GM23338 (cell line): Measurements from ENCODE around the gene ATG2B. TPM values are rescaled to one million over a fixed set of nuclear protein-coding genes. Genes with fewer than 3 reads are reported as not detected.

ENCODE experiments used
- ATAC-seq: fragments of 200-7000 bp; cut with Tn5 transposase; 3 replicates; pipeline ENCODE4 v1.9.1; 2020
- DNase-seq: peaks from one replicate; pipeline ENCODE4 v3.0.0-alpha.2; 2015; ENCODE audit warnings: low spot score
- H2AFZ ChIP-seq: fragments of 200-600 bp; sonication (generic); 2 replicates; pipeline ENCODE4 v1.8.0; 2016; ENCODE audit warnings: antibody characterized with exemption, mild to moderate bottlenecking, moderate library complexity
- H3F3A ChIP-seq: fragments of 200-600 bp; sonication (generic); replicated peaks from 2 replicates; pipeline ENCODE4 v1.8.0; 2017; ENCODE audit warnings: antibody characterized with exemption, mixed run types, low read depth
- H3K27ac ChIP-seq: fragments of 200-600 bp; sonication (generic); 2 replicates; pipeline ENCODE4 v1.6.1; 2016; ENCODE audit warnings: low read depth
- H3K27me3 ChIP-seq: fragments of 200-600 bp; sonication (generic); 2 replicates; pipeline ENCODE4 v1.8.0; 2016; ENCODE audit warnings: mild to moderate bottlenecking, mixed run types, moderate library complexity; ENCODE audit not compliant: insufficient read depth
- H3K36me3 ChIP-seq: fragments of 200-600 bp; sonication (generic); 2 replicates; pipeline ENCODE4 v1.8.0; 2016; ENCODE audit warnings: mild to moderate bottlenecking; ENCODE audit not compliant: insufficient read depth
- H3K4me1 ChIP-seq: fragments of 200-600 bp; sonication (generic); 2 replicates; pipeline ENCODE4 v1.8.0; 2016; ENCODE audit warnings: mild to moderate bottlenecking, moderate library complexity; ENCODE audit not compliant: insufficient read depth
- H3K4me2 ChIP-seq: fragments of 200-600 bp; sonication (generic); 2 replicates; pipeline ENCODE4 v1.7.1; 2017; ENCODE audit warnings: mixed run types
- H3K4me3 ChIP-seq: fragments of 200-600 bp; sonication (generic); 2 replicates; pipeline ENCODE4 v1.6.1; 2016; ENCODE audit warnings: mixed run types
- H3K79me2 ChIP-seq: fragments of 200-600 bp; sonication (generic); replicated peaks from 2 replicates; pipeline ENCODE4 v1.8.0; 2017; ENCODE audit warnings: mild to moderate bottlenecking; ENCODE audit not compliant: insufficient read depth
- H3K9me2 ChIP-seq: fragments of 200-600 bp; sonication (generic); 2 replicates; pipeline ENCODE4 v1.8.0; 2017; ENCODE audit not compliant: insufficient read depth
- H4K20me1 ChIP-seq: fragments of 200-600 bp; sonication (generic); replicated peaks from 2 replicates; pipeline ENCODE4 v1.8.0; 2017; ENCODE audit warnings: mild to moderate bottlenecking; ENCODE audit not compliant: insufficient read depth
- H3K27ac Mint-ChIP-seq: 2 replicates; pipeline ENCODE4 v1.8.0; 2020; ENCODE audit warnings: inconsistent platforms, mild to moderate bottlenecking, moderate library complexity, mixed read lengths
- H3K27me3 Mint-ChIP-seq: 3 replicates; pipeline ENCODE4 v1.8.0; 2022; ENCODE audit warnings: low read depth, mild to moderate bottlenecking, moderate library complexity, mixed read lengths, inconsistent platforms; ENCODE audit not compliant: insufficient read depth, poor library complexity
- H3K36me3 Mint-ChIP-seq: 3 replicates; pipeline ENCODE4 v1.8.0; 2021; ENCODE audit warnings: low read depth, mild to moderate bottlenecking, inconsistent platforms, moderate library complexity, mixed read lengths
- H3K4me1 Mint-ChIP-seq: 3 replicates; pipeline ENCODE4 v1.8.0; 2020; ENCODE audit warnings: mild to moderate bottlenecking, inconsistent platforms, mixed read lengths
- H3K4me3 Mint-ChIP-seq: 3 replicates; pipeline ENCODE4 v1.8.0; 2021; ENCODE audit warnings: moderate library complexity, mild to moderate bottlenecking, inconsistent platforms, mixed read lengths
- H3K9me3 Mint-ChIP-seq: 3 replicates; pipeline ENCODE4 v1.8.0; 2020; ENCODE audit warnings: moderate library complexity, mild to moderate bottlenecking, inconsistent platforms, mixed read lengths
- CREB1 ChIP-seq: fragments of 250-450 bp; sonication (Bioruptor Pico); IDR thresholded peaks from 2 replicates; pipeline ENCODE4 v1.5.0; 2020; ENCODE audit warnings: low read depth, mild to moderate bottlenecking, moderate library complexity
- EZH2 ChIP-seq: fragments of 200-600 bp; sonication (generic); IDR thresholded peaks from one replicate; pipeline ENCODE4 v1.8.0; 2017; ENCODE audit warnings: antibody characterized with exemption, mild to moderate bottlenecking, low read depth; ENCODE audit not compliant: unreplicated experiment
- EZH2phosphoT487 ChIP-seq: fragments of 200-600 bp; sonication (generic); IDR thresholded peaks from one replicate; pipeline ENCODE4 v1.8.1; 2018; ENCODE audit warnings: antibody characterized with exemption; ENCODE audit not compliant: unreplicated experiment
- JUNB ChIP-seq: IDR thresholded peaks from one replicate; pipeline ENCODE4 v1.6.1; 2016; ENCODE audit warnings: antibody characterized with exemption; ENCODE audit not compliant: unreplicated experiment
- NANOG ChIP-seq: IDR thresholded peaks from 2 replicates; pipeline ENCODE4 v1.6.1; 2016; ENCODE audit warnings: antibody characterized with exemption, borderline replicate concordance
- POLR2AphosphoS5 ChIP-seq: IDR thresholded peaks from 2 replicates; pipeline ENCODE4 v1.6.1; 2016; ENCODE audit warnings: antibody characterized with exemption, low read depth
- REST ChIP-seq: IDR thresholded peaks from one replicate; pipeline ENCODE4 v1.6.1; 2018; ENCODE audit warnings: antibody characterized with exemption; ENCODE audit not compliant: unreplicated experiment
- STAT1 ChIP-seq: IDR thresholded peaks from one replicate; pipeline ENCODE4 v1.6.1; 2016; ENCODE audit warnings: antibody characterized with exemption; ENCODE audit not compliant: unreplicated experiment
- ZNF114 ChIP-seq: fragments of 250-450 bp; sonication (Bioruptor Pico); IDR thresholded peaks from 2 replicates; pipeline ENCODE4 v1.5.0; 2020; ENCODE audit warnings: mild to moderate bottlenecking, moderate library complexity
- ZNF331 ChIP-seq: fragments of 250-450 bp; sonication (Bioruptor Pico); IDR thresholded peaks from 2 replicates; pipeline ENCODE4 v1.5.0; 2020; ENCODE audit warnings: low read depth, mild to moderate bottlenecking, moderate library complexity
- polyA plus RNA-seq: library from polyadenylated mRNA; unstranded; fragments of >200 nt; fragmentation: Nextera tagmentation; extraction: Ambion mirVana; gene quantifications from 2 replicates; pipeline ENCODE4 v1.2.1, GENCODE V29; 2016
- total RNA-seq: library from RNA; depleted of rRNA; stranded (reverse); fragments of >200 nt; shearing (Covaris generic); gene quantifications from 2 replicates; pipeline ENCODE4 v1.2.3, GENCODE V29; 2014
- TF ChIP-seq, protein P1 (sequence below): fragments of 250-450 bp; sonication (Bioruptor Pico); IDR thresholded peaks from 2 replicates; pipeline ENCODE4 v1.5.0; 2020; ENCODE audit warnings: mild to moderate bottlenecking, moderate library complexity
- TF ChIP-seq, protein P2 (sequence below), 2 experiments: fragments of 200-600 bp in 1 of 2; sonication (generic) in 1 of 2; conservative IDR thresholded peaks; 2 replicates each; pipeline versions ENCODE4 v1.5.1 to v1.6.1; 2016 to 2017; ENCODE audit warnings: antibody characterized with exemption in 2 of 2, low read depth in 2 of 2, mild to moderate bottlenecking in 2 of 2, moderate library complexity in 1 of 2
- TF ChIP-seq, protein P3 (sequence below): IDR thresholded peaks from 2 replicates; pipeline ENCODE4 v1.6.1; 2016; ENCODE audit warnings: antibody characterized with exemption

ATG2B gene
- total and polyA plus RNA-seq, 2 experiments from 2014 or later: 3.8 to 15.4 TPM

DNA sequence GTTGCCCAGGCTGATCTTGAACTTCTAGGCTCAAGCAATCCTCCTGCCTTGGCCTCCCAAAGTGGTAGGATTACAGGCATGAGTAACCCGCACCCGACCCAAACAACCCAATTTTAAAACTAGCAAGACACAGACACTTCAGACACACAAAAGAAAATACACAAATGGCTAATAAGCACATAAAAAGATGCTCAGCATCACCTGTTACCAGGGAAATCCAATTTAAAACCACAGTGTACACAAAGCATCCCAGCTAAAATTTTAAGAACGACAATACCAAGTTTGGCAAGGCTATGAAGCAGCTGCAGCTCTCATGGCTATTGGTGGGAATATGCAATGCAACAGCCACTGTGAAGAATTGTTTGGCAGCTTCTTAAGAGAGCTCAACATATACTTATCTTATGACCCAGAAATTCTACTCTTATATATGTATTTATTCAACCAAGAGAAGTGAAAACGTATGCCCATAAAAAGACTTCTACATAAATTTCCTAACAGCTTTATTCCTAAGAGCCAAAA, 65.1 kb downstream of the ATG2B start:
- Histone ChIP-seq H3K79me2 (no peaks in the 10 kb centered on the region), H3K36me3 (no peaks in the 10 kb centered on the region), H3K4me2 (no peak overlapping the region), H3K4me3 (no peak overlapping the region), H4K20me1 (no peaks in the 10 kb centered on the region), H3K27me3 (no peaks in the 10 kb centered on the region), H3K27ac (no peak overlapping the region), H3F3A (no peaks in the 10 kb centered on the region), H3K9me2 (no peaks in the 10 kb centered on the region), H3K4me1 (no peaks in the 10 kb centered on the region), H2AFZ (no peak overlapping the region)
- ATAC-seq (no peak), DNase-seq (no peak)
- Mint-ChIP-seq H3K4me3 (no peak overlapping the region), H3K4me1 (peaks cover 8% of the 10 kb centered on the region; the same call in 2 of the 3 replicates), H3K36me3 (no peaks in the 10 kb centered on the region), H3K9me3 (no peaks in the 10 kb centered on the region), H3K27ac (no peak overlapping the region), H3K27me3 (no peaks in the 10 kb centered on the region)
- TF ChIP-seq, protein P1, sequence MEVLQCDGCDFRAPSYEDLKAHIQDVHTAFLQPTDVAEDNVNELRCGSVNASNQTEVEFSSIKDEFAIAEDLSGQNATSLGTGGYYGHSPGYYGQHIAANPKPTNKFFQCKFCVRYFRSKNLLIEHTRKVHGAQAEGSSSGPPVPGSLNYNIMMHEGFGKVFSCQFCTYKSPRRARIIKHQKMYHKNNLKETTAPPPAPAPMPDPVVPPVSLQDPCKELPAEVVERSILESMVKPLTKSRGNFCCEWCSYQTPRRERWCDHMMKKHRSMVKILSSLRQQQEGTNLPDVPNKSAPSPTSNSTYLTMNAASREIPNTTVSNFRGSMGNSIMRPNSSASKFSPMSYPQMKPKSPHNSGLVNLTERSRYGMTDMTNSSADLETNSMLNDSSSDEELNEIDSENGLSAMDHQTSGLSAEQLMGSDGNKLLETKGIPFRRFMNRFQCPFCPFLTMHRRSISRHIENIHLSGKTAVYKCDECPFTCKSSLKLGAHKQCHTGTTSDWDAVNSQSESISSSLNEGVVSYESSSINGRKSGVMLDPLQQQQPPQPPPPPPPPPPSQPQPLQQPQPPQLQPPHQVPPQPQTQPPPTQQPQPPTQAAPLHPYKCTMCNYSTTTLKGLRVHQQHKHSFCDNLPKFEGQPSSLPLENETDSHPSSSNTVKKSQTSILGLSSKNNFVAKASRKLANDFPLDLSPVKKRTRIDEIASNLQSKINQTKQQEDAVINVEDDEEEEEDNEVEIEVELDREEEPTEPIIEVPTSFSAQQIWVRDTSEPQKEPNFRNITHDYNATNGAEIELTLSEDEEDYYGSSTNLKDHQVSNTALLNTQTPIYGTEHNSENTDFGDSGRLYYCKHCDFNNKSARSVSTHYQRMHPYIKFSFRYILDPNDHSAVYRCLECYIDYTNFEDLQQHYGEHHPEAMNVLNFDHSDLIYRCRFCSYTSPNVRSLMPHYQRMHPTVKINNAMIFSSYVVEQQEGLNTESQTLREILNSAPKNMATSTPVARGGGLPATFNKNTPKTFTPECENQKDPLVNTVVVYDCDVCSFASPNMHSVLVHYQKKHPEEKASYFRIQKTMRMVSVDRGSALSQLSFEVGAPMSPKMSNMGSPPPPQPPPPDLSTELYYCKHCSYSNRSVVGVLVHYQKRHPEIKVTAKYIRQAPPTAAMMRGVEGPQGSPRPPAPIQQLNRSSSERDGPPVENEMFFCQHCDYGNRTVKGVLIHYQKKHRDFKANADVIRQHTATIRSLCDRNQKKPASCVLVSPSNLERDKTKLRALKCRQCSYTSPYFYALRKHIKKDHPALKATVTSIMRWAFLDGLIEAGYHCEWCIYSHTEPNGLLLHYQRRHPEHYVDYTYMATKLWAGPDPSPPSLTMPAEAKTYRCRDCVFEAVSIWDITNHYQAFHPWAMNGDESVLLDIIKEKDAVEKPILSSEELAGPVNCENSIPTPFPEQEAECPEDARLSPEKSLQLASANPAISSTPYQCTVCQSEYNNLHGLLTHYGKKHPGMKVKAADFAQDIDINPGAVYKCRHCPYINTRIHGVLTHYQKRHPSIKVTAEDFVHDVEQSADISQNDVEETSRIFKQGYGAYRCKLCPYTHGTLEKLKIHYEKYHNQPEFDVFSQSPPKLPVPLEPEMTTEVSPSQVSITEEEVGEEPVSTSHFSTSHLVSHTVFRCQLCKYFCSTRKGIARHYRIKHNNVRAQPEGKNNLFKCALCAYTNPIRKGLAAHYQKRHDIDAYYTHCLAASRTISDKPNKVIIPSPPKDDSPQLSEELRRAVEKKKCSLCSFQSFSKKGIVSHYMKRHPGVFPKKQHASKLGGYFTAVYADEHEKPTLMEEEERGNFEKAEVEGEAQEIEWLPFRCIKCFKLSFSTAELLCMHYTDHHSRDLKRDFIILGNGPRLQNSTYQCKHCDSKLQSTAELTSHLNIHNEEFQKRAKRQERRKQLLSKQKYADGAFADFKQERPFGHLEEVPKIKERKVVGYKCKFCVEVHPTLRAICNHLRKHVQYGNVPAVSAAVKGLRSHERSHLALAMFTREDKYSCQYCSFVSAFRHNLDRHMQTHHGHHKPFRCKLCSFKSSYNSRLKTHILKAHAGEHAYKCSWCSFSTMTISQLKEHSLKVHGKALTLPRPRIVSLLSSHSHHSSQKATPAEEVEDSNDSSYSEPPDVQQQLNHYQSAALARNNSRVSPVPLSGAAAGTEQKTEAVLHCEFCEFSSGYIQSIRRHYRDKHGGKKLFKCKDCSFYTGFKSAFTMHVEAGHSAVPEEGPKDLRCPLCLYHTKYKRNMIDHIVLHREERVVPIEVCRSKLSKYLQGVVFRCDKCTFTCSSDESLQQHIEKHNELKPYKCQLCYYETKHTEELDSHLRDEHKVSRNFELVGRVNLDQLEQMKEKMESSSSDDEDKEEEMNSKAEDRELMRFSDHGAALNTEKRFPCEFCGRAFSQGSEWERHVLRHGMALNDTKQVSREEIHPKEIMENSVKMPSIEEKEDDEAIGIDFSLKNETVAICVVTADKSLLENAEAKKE (CRISPR knock-in tag): no peak
- TF ChIP-seq ZNF114 (no peak), EZH2phosphoT487 (no peak), POLR2AphosphoS5 (no peak), ZNF331 (CRISPR knock-in tag) (no peak), JUNB (no peak), CREB1 (CRISPR knock-in tag) (no peak), REST (no peak), EZH2 (no peak), NANOG (no peak), STAT1 (no peak)
- TF ChIP-seq, protein P2, sequence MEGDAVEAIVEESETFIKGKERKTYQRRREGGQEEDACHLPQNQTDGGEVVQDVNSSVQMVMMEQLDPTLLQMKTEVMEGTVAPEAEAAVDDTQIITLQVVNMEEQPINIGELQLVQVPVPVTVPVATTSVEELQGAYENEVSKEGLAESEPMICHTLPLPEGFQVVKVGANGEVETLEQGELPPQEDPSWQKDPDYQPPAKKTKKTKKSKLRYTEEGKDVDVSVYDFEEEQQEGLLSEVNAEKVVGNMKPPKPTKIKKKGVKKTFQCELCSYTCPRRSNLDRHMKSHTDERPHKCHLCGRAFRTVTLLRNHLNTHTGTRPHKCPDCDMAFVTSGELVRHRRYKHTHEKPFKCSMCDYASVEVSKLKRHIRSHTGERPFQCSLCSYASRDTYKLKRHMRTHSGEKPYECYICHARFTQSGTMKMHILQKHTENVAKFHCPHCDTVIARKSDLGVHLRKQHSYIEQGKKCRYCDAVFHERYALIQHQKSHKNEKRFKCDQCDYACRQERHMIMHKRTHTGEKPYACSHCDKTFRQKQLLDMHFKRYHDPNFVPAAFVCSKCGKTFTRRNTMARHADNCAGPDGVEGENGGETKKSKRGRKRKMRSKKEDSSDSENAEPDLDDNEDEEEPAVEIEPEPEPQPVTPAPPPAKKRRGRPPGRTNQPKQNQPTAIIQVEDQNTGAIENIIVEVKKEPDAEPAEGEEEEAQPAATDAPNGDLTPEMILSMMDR (conservative IDR thresholded peaks at IDR 0.05; ENCODE audit: low read depth in 2 of 2): no peak
- TF ChIP-seq, protein P3, sequence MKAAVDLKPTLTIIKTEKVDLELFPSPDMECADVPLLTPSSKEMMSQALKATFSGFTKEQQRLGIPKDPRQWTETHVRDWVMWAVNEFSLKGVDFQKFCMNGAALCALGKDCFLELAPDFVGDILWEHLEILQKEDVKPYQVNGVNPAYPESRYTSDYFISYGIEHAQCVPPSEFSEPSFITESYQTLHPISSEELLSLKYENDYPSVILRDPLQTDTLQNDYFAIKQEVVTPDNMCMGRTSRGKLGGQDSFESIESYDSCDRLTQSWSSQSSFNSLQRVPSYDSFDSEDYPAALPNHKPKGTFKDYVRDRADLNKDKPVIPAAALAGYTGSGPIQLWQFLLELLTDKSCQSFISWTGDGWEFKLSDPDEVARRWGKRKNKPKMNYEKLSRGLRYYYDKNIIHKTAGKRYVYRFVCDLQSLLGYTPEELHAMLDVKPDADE: no peak
